ENCODE data around the gene FHOD3. TPM values are rescaled to one million over a fixed set of nuclear protein-coding genes. Genes with fewer than 3 reads are reported as not detected.

The FHOD3 gene
- total RNA-seq, 1 donor from 2014 or later = 5.4 TPM

- no peak for DNase-seq (ENCODE audit: low spot score)
These were observed 352.8 kb downstream of the FHOD3 start for GRCh38 chr18:36650266-36650665.

- DNase-seq (ENCODE audit: low spot score) = no peak
These were observed 353.4 kb downstream of the FHOD3 start for GRCh38 chr18:36650906-36651305.

GRCh38 chr18:36652503-36652902, 355.0 kb downstream of the FHOD3 start:
- DNase-seq (ENCODE audit: low spot score) = no peak

- no peak for DNase-seq (ENCODE audit: low spot score)
These were observed 355.8 kb downstream of the FHOD3 start for GRCh38 chr18:36653141-36653869.

- DNase-seq (ENCODE audit: low spot score) = no peak
These were observed 356.4 kb downstream of the FHOD3 start for GRCh38 chr18:36653870-36654269.

- DNase-seq (ENCODE audit: low spot score) = no peak
These were observed 357.6 kb downstream of the FHOD3 start for GRCh38 chr18:36655074-36655473.

- DNase-seq (ENCODE audit: low spot score) = no peak
These were observed 358.4 kb downstream of the FHOD3 start for GRCh38 chr18:36655930-36656329.

GRCh38 chr18:36658611-36659010, 361.1 kb downstream of the FHOD3 start:
- DNase-seq (ENCODE audit: low spot score) = no peak

- DNase-seq (ENCODE audit: low spot score) = no peak
These were observed 362.8 kb downstream of the FHOD3 start for GRCh38 chr18:36660311-36660710.

- no peak for DNase-seq (ENCODE audit: low spot score)
These were observed 364.5 kb downstream of the FHOD3 start for GRCh38 chr18:36661999-36662398.

GRCh38 chr18:36663312-36663711, 365.8 kb downstream of the FHOD3 start:
- no peak for DNase-seq (ENCODE audit: low spot score)

GRCh38 chr18:36665952-36666351, 368.4 kb downstream of the FHOD3 start:
- DNase-seq (ENCODE audit: low spot score) = no peak

GRCh38 chr18:36667811-36668210, 370.3 kb downstream of the FHOD3 start:
- DNase-seq (ENCODE audit: low spot score) = no peak

GRCh38 chr18:36668349-36668748, 370.8 kb downstream of the FHOD3 start:
- no peak for DNase-seq (ENCODE audit: low spot score)

- no peak for DNase-seq (ENCODE audit: low spot score)
These were observed 375.2 kb downstream of the FHOD3 start for GRCh38 chr18:36672437-36673344.

GRCh38 chr18:36673452-36673851, 375.9 kb downstream of the FHOD3 start:
- DNase-seq (ENCODE audit: low spot score) = no peak

GRCh38 chr18:36675076-36675475, 377.6 kb downstream of the FHOD3 start:
- DNase-seq (ENCODE audit: low spot score) = no peak

- DNase-seq (ENCODE audit: low spot score) = no peak
These were observed 378.0 kb downstream of the FHOD3 start for GRCh38 chr18:36675542-36675941.

GRCh38 chr18:36676629-36677028, 379.1 kb downstream of the FHOD3 start:
- DNase-seq (ENCODE audit: low spot score) = no peak

GRCh38 chr18:36680042-36680441, 382.5 kb downstream of the FHOD3 start:
- no peak for DNase-seq (ENCODE audit: low spot score)

- no peak for DNase-seq (ENCODE audit: low spot score)
These were observed 388.1 kb downstream of the FHOD3 start for GRCh38 chr18:36685580-36685979.

All from mesenteric fat pad (tissue), 1 donor.